HEK293 (cell line): ENCODE measurements around the gene SPDYE2B.
"Not testable (repeated sequence)": the region's sequence is repeated elsewhere in the genome, so short reads cannot be mapped to it uniquely, and the experiment has no call there.

Experiments
- BCL11A ChIP-seq: fragments of 450-650 bp; formaldehyde crosslinking; IDR thresholded peaks from 2 replicates; pipeline ENCODE4 v1.5.1; 2016; ENCODE audit warnings: low read depth, missing biosample characterization, missing genetic modification characterization
- BCL6B ChIP-seq: fragments of 450-650 bp; formaldehyde crosslinking; IDR thresholded peaks from 2 replicates; pipeline ENCODE4 v1.5.1; 2017; ENCODE audit warnings: missing biosample characterization, missing genetic modification characterization
- CTCF ChIP-seq: fragments of 450-650 bp; formaldehyde crosslinking; IDR thresholded peaks from 2 replicates; pipeline ENCODE4 v1.5.1; 2016; ENCODE audit warnings: missing biosample characterization, missing genetic modification characterization
- GLIS2 ChIP-seq: fragments of 450-650 bp; formaldehyde crosslinking; IDR thresholded peaks from 2 replicates; pipeline ENCODE4 v1.5.1; 2016; ENCODE audit warnings: missing biosample characterization, missing genetic modification characterization
- HOXA7 ChIP-seq: sonication (generic); formaldehyde crosslinking; IDR thresholded peaks from 2 replicates; pipeline ENCODE4 v1.8.1; 2022; ENCODE audit warnings: missing genetic modification reagents, borderline replicate concordance
- HOXC10 ChIP-seq: sonication (generic); formaldehyde crosslinking; IDR thresholded peaks from 2 replicates; pipeline ENCODE4 v1.8.1; 2023; ENCODE audit warnings: mild to moderate bottlenecking, missing genetic modification reagents
- KLF9 ChIP-seq: fragments of 450-650 bp; formaldehyde crosslinking; IDR thresholded peaks from 2 replicates; pipeline ENCODE4 v1.5.1; 2016; ENCODE audit warnings: missing biosample characterization, missing genetic modification characterization, low read depth
- WT1 ChIP-seq: fragments of 450-650 bp; formaldehyde crosslinking; IDR thresholded peaks from 2 replicates; pipeline ENCODE4 v1.5.1; 2016; ENCODE audit warnings: missing biosample characterization, missing genetic modification characterization
- YY1 ChIP-seq: fragments of 450-650 bp; formaldehyde crosslinking; IDR thresholded peaks from 2 replicates; pipeline ENCODE4 v1.5.1; 2018; ENCODE audit warnings: missing biosample characterization, missing genetic modification characterization
- ZNF112 ChIP-seq: fragments of 450-650 bp; formaldehyde crosslinking; IDR thresholded peaks from 2 replicates; pipeline ENCODE4 v1.5.0; 2017; ENCODE audit warnings: missing biosample characterization, missing genetic modification characterization
- ZNF132 ChIP-seq: fragments of 450-650 bp; formaldehyde crosslinking; IDR thresholded peaks from 2 replicates; pipeline ENCODE4 v1.5.1; 2017; ENCODE audit warnings: missing biosample characterization, missing genetic modification characterization, borderline replicate concordance
- ZNF133 ChIP-seq: fragments of 450-650 bp; formaldehyde crosslinking; IDR thresholded peaks from 2 replicates; pipeline ENCODE4 v1.5.1; 2016; ENCODE audit warnings: missing biosample characterization, missing genetic modification characterization
- ZNF426 ChIP-seq: fragments of 450-650 bp; formaldehyde crosslinking; IDR thresholded peaks from 2 replicates; pipeline ENCODE4 v1.5.1; 2017; ENCODE audit warnings: missing biosample characterization, missing genetic modification characterization, mild to moderate bottlenecking, inconsistent platforms, moderate library complexity

- not testable (repeated sequence) for TF ChIP-seq CTCF (tag by site-specific recombination); BCL6B (tag by site-specific recombination); KLF9 (tag by site-specific recombination); HOXC10 (CRISPR knock-in tag); ZNF112; BCL11A (tag by site-specific recombination); ZNF133 (tag by site-specific recombination); WT1 (tag by site-specific recombination); YY1 (tag by site-specific recombination); HOXA7 (CRISPR knock-in tag); ZNF426; GLIS2 (tag by site-specific recombination); ZNF132 (tag by site-specific recombination)
Measured at GRCh38 chr7:102636956-102637355, 13.2 kb upstream of the SPDYE2B start.
